SK-MEL-5 (cell line): ENCODE data around the gene TRIM71. TPM values are rescaled to one million over a fixed set of nuclear protein-coding genes. Genes with fewer than 3 reads are reported as not detected.
A peak's percentile ranks its signal among the peaks of the same experiment; 100 is the strongest.
"Not testable (repeated sequence)": the region's sequence is repeated elsewhere in the genome, so short reads cannot be mapped to it uniquely, and the experiment has no call there.

ENCODE experiments used
- DNase-seq: peaks from one replicate; pipeline ENCODE4 v3.0.0-alpha.2; 2016; ENCODE audit warnings: low read depth, low spot score
- in situ Hi-C: cut with HindIII; loops from 2 replicates; pipeline ENCODE4 v1.10.0; 2016; ENCODE audit warnings: low sequenced_read_pairs, high pct_unique_total_duplicates, low pct_unique_long_range_greater_than_20kb
- polyA plus RNA-seq, 2 experiments: library from polyadenylated mRNA; depleted of rRNA; stranded (reverse); fragments of >200 nt; gene quantifications; 2 replicates each; pipeline ENCODE4 v1.2.3, GENCODE V29; 2015
- total RNA-seq: library from RNA; depleted of rRNA; stranded (reverse); fragments of >200 nt; shearing (Covaris generic); gene quantifications from 2 replicates; pipeline ENCODE4 v1.2.3, GENCODE V29; 2014; rRNA removed

The TRIM71 gene
- 0.03 TPM in 2 replicates for total RNA-seq
- polyA plus RNA-seq (2015; cell fraction: cytosol; rRNA removed): 0.01 and 0.02 TPM in 2 replicates
- 0.04 TPM in 1 of 2 replicates, not detected in the other for polyA plus RNA-seq (2015; cell fraction: nucleus; rRNA removed)

DNA sequence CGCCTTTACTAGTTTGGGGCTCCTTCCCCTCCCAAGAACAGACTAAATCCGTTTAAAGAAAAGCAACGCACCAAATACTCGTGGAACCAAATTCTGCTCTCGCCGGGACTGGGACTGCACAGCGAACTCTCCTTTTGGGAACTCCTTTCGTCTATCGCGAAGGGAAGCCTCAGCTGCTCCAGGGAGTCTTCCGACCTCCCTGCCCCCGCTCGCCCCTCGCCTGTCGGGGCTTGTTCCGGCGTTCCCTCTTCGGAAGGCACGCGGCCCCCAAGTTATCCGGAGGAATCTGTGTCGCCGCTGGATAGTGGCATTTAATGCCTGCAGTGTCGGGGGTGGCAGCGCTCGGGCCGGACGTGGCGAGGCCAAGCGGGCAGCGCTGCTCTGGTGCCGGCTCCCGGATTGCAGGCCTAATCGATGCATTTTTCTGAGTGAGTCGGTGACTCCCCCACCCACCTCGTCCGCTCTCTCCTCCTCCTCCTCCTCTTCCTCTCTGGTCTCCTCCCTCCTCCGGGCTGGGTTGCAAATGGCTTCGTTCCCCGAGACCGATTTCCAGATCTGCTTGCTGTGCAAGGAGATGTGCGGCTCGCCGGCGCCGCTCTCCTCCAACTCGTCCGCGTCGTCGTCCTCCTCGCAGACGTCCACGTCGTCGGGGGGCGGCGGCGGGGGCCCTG is at the start of gene TRIM71:
TSS of gene TRIM71 (plus strand) at position 440 of the 671 bp plus-strand sequence. CDS start at position 524, 84 bp downstream.
- in situ Hi-C loops: no loop called here
- DNase-seq: no peak

DNA sequence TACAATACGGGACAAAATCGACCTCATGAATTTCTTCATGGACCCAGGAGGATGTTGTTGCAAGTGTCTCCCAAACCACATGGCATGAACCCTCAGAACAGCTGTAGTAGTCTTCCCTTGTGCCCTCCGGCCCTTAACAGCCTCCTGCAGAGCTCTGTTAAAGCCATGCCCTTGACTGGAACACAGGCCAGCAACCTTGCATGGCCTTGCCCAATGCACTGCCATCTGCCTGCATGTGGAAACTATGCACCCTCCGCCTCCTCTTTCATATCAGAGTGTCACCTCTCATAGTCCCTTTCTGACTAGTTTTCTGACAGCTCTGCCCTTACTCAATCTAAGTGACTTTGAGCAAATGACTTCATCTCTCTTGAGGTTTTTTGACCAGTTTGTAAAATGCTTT is 39.4 kb upstream of the TRIM71 start:
- DNase-seq: no peak
- in situ Hi-C loops: no loop called here

DNA sequence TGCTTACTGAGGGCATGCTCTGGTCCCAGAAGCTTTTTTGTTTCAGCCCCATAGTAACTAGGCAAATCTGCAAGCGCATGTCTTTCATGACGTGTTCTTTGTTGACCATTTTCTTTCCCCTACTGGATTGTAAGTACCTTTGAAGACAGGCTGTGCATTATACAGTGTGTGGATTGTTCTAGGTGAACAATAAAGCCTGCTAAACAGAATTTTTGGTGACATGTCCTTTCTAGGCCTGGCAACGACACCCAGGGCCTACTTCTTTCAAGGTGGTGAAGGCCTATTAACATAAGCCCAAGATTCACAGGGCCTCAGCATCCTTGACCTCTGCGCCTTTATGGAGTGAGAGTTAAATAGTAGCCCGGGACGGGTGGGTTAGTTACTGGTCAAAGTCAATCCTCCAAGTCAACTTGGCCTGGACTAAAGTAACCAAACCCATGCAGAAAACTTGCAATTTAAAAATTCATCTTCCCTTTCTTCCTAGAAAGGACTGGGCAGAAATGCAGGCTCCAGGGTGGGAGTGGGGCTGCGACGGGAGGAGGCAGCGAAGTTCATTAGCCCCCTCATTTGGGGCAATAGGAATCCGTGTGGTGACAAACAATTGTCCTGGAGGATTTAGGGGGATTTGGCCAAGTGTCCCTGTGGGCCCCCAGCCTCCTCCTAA is 37.6 kb upstream of the TRIM71 start:
- in situ Hi-C loops: no loop called here
- no peak for DNase-seq

DNA sequence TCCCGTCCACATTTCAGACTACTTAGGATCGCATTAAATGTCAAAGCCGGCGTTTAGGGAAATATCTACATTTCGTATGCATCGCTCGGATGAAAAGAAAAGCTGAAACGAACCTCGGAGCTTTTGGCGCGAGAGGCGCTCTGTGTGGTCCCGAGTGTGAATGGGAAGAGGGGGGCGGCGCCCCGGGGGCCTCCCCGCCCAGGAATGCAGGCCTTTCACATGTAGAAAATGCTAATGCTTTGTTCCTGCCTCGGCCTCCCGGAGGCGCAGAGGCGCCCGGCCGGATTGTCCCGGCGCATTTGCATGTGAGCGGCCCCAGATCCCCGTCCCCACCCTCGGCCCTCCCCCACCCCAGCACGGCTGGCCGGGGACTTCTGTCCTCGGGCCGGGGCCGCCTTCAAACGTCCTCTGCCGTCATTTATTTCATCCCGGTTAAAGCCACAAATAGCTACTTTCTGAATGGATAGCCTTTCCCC is 37.0 kb upstream of the TRIM71 start:
- in situ Hi-C loops: no loop called here
- peak; percentile 36 for DNase-seq

DNA sequence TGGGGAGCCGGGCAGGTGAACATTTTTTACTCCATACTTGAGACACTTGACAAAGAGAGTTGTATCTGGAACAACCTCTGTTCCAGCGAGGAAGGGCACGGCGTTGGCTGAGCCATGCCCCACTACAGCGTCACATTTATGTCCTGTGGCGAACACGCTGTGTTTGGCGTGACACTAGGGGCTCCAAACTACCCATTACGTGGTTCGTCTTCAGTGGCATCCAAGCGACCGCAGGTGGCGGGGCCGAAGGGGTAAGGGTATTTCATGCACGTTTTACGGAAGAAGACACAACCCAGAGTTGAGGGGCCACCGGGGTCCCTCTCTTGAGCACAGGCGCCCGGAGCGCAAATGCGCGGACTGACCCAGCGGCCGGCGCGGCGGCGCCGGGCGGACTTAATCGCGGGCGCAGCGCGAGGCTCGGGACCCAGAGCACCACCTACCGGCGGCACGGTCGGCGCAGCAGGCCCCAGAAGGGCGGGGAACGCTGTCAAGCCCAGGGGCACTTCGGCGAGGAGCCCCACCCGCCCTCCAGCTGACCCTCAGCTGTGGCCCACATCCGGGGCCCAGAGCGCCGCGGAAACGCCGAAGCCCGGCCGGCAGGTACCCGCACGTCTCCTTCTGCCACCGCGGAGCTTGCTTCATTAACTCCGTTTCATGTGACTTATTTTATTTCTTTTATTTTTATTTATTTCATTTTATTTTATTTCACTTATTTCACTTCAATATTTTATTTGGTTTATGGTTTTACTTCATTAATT is 36.4 kb upstream of the TRIM71 start:
- in situ Hi-C loops: no loop called here
- DNase-seq: peak; percentile 86

DNA sequence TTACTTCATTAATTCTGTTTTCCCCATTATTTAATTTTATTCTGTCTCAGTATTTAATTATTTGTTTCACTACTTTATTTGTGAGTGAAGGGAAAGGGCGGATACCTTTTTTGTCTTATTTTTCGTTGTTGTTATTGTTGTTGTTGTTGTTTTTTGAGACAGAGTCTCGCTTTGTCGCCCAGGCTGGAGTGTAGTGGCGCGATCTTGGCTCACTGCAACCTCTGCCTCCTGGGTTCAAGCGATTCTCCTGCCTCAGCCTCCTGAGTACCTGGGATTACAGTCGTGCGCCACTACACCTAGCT is 35.9 kb upstream of the TRIM71 start:
- in situ Hi-C loops, DNase-seq: not testable (repeated sequence)

DNA sequence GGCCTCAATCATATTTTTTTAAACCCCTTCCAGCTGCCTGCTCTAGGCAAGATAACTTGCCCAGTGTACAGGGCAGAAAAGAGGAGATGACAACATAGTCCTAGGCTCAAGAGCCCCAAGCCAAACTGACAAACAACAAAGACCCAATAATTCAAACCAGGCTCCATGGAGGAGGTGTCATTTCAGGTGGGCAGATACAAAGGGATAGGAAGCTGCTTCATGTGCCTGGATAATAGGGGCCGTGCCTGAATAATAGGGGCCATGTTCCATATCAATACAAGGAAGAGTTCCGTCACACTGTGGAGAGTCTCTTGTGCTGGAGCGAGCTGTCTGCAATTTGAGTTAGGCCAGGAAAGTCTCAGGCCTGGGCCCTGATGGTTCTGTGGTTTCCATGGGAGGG is 35.4 kb upstream of the TRIM71 start:
- in situ Hi-C loops: no loop called here
- no peak for DNase-seq

DNA sequence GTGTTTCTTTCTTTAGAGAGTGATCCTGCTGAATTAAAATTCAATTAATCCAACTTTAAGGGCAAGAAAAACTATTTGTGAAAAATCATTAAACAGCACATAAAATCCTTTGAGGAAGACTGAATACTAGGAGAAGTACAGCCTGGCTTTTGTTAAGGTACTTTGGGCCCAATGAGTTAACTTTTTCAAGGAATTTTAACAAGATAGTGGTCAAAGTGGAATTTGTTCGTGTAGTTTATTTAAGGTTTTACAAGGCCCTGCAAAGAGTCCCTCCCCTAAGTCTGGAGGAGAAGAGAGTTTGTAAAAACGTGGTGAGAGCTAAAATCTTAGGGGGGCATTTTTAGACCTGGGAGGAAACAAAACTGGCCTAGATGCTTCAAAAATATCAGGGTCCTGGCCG is 26.0 kb upstream of the TRIM71 start:
- DNase-seq: no peak
- in situ Hi-C loops: no loop called here

DNA sequence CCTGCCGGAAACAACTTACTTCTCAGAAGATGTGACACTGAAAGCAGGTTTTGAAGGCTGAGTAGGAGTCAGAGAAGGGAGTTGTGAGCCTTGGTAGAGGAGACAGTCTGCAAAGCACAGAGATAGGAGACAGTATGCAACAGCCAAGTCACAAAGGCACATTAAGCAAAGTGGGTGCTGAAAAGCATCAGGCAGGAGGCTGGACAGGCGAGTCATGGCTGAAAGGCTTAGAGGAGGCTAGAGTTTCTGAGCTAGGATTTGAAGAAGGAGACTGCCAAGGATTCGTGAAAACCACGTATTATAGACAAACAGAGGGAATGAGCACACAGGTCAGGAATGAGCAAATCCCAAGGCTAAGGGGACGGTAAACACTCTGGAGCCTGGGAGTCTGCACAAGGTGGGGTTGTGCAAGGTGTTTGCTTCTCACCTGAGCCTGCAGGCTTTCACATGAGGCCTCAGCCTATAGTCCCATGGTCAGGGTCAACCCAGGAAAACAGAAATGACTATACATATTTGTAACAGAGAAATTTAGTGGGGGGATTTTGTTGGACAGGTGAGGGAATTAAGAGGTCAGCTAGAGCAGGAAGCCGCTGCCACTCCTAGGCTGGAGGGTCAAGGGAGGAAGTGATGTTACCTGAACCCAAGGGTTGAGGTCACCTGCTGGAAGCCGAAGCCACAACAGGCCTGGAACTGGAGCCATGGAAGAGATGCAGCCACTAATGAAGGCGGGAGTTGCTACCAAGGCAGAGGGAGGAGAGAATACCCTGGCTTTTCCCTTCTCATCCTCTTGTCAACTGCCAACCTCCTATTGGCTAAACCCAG is 23.1 kb upstream of the TRIM71 start:
- in situ Hi-C loops: no loop called here
- DNase-seq: no peak

DNA sequence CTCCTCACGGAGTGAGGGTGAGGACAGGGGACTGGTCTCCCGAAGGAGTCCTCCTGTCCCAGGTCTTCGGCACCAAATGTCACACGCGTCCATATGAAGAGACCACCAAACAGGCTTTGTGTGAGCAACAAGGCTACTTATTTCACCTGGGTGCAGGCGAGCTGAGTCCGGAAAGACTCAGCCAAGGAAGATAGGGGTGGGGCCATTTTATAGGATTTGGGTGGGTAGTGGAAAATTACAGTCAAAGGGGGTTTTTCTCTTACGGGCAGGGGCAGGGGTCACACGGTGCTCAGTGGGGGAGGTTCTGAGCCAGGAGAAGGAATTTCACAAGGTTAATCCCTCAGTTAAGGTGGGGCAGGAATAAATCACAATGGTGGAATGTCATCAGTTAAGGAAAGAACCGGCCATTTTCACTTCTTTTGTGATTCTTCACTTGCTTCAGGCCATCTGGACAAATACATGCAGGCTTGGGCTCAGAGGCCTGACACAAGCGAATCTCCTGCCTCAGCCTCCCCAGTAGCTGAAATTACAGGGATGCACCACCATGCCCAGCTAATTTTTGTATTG is 21.3 kb upstream of the TRIM71 start:
- DNase-seq, in situ Hi-C loops: not testable (repeated sequence)

DNA sequence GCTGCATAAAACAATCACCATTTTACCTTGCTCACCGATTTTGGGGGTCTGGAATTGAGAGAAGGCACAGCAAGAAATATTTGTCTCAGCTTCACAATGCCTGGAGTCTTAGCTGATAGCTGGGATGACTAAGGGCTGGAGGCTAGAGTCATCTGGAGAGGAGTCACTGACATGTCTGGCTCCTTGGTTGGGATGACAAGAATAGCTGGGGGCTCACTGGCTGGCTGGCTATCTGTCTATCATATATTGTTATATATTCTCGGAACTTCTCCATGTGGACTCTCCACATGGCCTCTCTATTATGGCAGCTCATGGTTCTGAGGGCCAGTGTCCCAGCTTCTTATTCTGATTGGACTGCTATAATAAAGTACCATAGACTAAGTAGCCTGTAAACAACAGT is 20.0 kb upstream of the TRIM71 start:
- in situ Hi-C loops: no loop called here
- no peak for DNase-seq

DNA sequence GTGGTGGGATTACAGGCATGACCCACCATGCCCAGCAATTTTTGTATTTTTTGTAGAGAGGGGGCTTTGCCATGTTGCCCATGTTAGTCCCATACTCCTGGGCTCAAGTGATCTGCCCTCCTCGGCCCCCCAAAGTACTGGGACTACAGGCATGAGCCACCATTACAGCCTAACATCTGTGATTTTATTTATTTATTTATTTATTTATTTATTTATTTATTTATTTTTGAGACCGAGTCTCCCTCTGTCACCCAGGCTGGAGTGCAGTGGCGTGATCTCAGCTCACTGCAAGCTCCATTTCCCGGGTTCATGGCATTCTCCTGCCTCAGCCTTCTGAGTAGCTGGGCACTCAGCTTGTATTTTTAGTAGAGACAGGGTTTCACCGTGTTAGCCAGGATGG is 16.4 kb upstream of the TRIM71 start:
- DNase-seq, in situ Hi-C loops: not testable (repeated sequence)

DNA sequence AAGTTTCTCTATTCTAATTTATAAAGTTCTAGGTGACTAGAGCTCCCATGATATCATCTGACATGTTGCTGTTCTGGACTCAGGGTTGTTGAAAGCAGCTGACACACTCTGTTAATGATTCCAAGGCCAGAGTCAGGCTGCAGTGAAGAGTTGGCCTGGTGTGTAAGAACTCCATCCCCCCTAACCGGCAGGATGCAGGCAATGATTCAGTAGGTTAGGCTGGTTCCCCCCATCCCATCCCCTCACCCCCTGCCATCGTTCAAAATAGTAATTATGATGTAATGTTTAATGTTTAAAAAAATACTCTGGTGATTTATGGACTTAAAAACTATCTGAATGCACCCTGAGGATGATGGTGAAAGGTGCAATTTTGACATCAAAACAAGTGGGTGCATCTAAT is 4.6 kb upstream of the TRIM71 start:
- peak; percentile 32 for DNase-seq
- in situ Hi-C loops: no loop called here

DNA sequence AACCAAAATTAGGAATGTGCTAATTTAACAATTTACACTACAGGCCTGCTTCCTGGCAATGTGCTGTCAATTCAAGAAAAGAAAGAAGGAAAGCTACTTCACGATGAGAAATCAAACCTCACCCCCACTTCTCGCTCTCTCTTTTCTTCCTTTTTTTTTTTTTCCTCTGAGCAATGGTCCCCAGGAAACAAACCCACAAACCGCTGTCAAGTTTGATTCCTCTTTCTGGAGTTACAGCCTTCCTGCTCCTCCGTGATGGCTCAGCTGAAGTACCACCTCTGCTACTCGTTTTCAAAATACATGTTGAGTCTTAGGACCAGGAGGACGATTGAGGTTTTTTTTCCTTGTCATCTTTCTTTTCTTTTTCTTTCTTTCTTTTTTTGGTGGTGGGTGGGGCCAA is 3.4 kb upstream of the TRIM71 start:
- in situ Hi-C loops: no loop called here
- no peak for DNase-seq

DNA sequence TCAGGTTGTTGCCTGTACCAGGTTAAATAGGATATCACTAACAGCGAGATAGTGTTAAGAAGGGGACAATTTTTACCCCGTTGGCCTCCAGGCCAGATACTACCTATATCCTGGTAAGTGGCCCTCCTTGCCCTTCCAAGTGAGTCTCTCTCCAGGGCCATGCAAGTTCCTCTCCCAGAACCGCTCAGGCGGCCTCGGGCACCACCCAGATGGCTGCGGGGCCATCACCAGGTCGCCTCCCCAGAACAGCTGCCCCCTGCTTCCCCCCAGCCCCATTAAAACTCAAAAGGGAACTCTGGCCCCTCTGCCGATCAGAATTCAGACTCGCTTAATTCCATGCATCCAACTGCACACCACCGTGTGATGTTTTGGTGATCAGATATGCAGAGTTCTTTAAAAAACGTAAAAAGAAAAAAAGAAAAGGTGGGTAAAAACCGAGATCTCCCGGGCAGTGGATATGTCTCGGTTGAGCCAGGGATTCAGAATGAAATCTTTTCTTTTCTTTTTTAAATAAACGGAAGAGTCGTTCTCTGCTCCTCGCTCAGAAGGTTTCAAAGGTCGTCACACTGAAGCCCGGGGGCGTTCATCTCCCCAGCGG is 1.9 kb upstream of the TRIM71 start:
- in situ Hi-C loops: no loop called here

DNA sequence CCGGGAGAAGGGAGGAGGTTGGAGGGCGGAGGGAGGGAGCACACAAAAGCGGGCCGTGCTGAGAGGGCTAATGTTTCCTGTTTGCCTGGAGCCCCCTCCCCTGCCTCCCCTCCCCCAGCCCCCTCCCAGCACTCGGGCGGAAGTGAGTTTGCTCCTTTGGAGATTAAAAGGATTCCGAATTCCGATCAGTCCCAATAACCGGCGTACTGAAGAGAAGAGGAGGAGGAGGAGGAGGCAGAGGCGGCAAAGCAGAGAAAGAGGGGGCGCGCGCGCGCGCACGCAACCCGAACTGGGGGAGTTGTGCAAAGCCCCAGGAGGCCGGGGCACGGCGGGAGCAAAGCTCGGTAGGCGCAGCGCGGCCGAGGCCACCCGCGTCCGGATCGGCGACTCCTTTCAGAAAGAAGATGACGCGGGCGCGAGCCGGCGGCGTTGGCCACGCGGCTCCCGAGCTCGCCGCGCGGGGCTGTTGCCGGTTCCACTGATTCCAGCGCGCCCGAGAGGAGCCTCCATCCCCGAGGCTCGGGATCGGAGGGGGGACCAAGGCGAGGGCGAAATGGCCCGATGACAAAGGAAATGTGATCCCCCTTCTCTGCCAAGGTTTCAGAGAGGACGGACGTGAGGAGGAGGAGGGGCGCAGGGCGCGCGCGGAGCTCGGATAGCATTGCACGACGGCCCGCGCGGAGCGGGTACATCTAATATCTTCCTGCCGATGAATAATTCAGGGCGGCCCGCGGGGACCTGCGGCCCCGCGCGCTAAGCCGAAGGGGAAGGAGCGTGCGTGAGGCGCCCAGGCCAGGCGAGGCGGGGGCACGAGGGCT is 1.1 kb upstream of the TRIM71 start:
- in situ Hi-C loops: no loop called here
- no peak for DNase-seq

More for the DNA sequence above, 1.9 kb upstream of the TRIM71 start:
- DNase-seq: no peak
